Natural killer cell (primary cell): Measurements from ENCODE around the gene PHACTR3. TPM values are rescaled to one million over a fixed set of nuclear protein-coding genes. Genes with fewer than 3 reads are reported as not detected.

Experiments
- ATAC-seq, 3 donors: fragments of 150-1000 bp in 2 of 3; fragments of 200-7000 bp in 1 of 3; cut with Tn5 transposase; 1 replicate in 1 of 3; 2 replicates in 2 of 3; pipeline ENCODE4 v1.10.0; 2021; ENCODE audit warnings: mild to moderate bottlenecking in 2 of 3, moderate library complexity in 2 of 3
- DNase-seq, 2 donors: peaks; one replicate each; pipeline versions ENCODE4 v3.0.0 to v3.0.0-alpha.2; 2013 to 2021; ENCODE audit warnings: mixed read lengths in 1 of 2
- H3K27ac ChIP-seq: one replicate; pipeline ENCODE4 v1.5.1; 2013; ENCODE audit warnings: mild to moderate bottlenecking, low read length
- H3K27me3 ChIP-seq: one replicate; pipeline ENCODE4 v1.6.1; 2013; ENCODE audit warnings: low read length; ENCODE audit not compliant: control insufficient read depth, insufficient read depth
- H3K36me3 ChIP-seq: one replicate; pipeline ENCODE4 v1.6.1; 2013; ENCODE audit warnings: low read length; ENCODE audit not compliant: control insufficient read depth, insufficient read depth
- H3K4me1 ChIP-seq: one replicate; pipeline ENCODE4 v1.6.1; 2013; ENCODE audit warnings: low read length; ENCODE audit not compliant: control insufficient read depth, insufficient read depth
- H3K4me3 ChIP-seq: one replicate; pipeline ENCODE4 v1.5.1; 2013; ENCODE audit warnings: low read length
- H3K9me3 ChIP-seq: one replicate; pipeline ENCODE4 v1.6.1; 2013; ENCODE audit warnings: low read length; ENCODE audit not compliant: control insufficient read depth, insufficient read depth
- H3K27ac Mint-ChIP-seq, 2 donors: one replicate each; pipeline ENCODE4 v1.8.0; 2022; ENCODE audit warnings: mild to moderate bottlenecking in 2 of 2, mixed read lengths in 2 of 2, moderate library complexity in 1 of 2
- H3K27me3 Mint-ChIP-seq, 2 donors: one replicate each; pipeline ENCODE4 v1.8.0; 2022; ENCODE audit warnings: low read depth in 2 of 2, mixed read lengths in 2 of 2
- H3K36me3 Mint-ChIP-seq: one replicate; pipeline ENCODE4 v1.8.0; 2022; ENCODE audit warnings: mixed read lengths
- H3K4me1 Mint-ChIP-seq, 2 donors: one replicate each; pipeline ENCODE4 v1.8.0; 2022; ENCODE audit warnings: mixed read lengths in 2 of 2
- H3K4me3 Mint-ChIP-seq: one replicate; pipeline ENCODE4 v1.8.0; 2022; ENCODE audit warnings: mild to moderate bottlenecking, moderate library complexity, mixed read lengths
- H3K9me3 Mint-ChIP-seq, 2 donors: one replicate each; pipeline ENCODE4 v1.8.0; 2022; ENCODE audit warnings: mixed read lengths in 2 of 2
- WGBS: methylation state at CpG from one replicate; pipeline ENCODE4 v1.1.7; 2013; ENCODE audit warnings: missing lambda C conversion rate; ENCODE audit not compliant: insufficient coverage; 5-methylcytosine and 5-hydroxymethylcytosine counted together
- intact Hi-C: fragments of 100-400 bp; cut with micrococcal nuclease; formaldehyde crosslinking; loops from one replicate; pipeline ENCODE4 v1.14.2; 2022
- total RNA-seq, 4 donors: library from RNA; stranded (reverse); fragments of 120-200 nt in 1 of 4; gene quantifications; one replicate each; pipeline versions ENCODE4 v1.2.3 to v1.2.4, GENCODE V29; 2013 to 2022
- TF ChIP-seq, protein P1 (sequence below): fragments of 200-600 bp; IDR thresholded peaks from one replicate; pipeline ENCODE4 v1.8.0; 2022; ENCODE audit warnings: antibody characterized with exemption

PHACTR3 gene
- total RNA-seq, 3 donors from 2014 or later (not counting 1 experiment from before 2014, with no cell fraction given): not detected

DNA sequence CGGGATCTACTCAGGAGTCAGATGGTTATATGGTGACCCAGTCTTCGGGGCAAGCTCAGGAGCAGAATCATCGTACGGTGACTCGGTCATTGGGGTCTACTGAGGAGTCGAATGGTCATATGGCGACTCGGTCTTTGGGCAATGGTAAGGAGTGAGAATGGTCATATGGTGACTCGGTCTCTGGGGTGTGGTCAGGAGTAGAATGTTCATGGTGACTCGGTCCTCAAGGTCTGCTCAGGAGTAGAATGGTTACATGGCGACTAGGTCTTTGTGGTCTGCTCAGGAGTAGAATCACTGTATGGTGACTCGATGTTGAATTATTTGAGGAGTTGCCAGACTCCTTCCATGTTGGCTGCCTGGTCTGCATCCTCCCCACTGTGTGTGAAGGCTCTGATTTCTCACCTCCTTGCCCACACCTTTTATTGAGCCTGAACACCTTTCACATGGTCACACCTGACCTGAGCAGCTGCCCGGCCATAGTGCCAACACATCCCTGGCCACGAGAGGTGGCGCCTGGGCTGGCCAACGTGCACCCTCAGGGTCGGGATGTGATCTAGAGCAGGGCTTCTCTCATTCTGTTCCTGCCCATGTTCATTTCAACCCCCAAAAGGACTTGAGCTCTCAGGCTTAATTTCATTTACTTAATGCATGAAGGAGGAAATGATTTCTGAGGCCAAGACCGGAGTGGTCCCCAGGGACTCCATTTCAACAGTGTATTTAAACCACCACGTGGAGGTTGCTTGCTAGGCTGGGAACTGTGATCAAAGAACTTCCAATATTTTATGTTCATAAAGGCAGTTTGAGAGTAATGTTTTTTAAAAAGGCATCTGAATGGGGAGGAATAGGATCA is 119.5 kb downstream of the PHACTR3 start:
- Histone ChIP-seq H3K4me1 (peaks cover 12% of the 10 kb centered on the region), H3K36me3 (no peaks in the 10 kb centered on the region), H3K9me3 (no peaks in the 10 kb centered on the region), H3K27ac (no peak overlapping the region), H3K27me3 (no peaks in the 10 kb centered on the region), H3K4me3 (no peak overlapping the region)
- H3K27ac Mint-ChIP-seq: no peak overlapping the region
- ATAC-seq (no peak), DNase-seq (no peak)
- peaks cover 6 to 14% of the 10 kb centered on the region in 2 donors for H3K4me1 Mint-ChIP-seq
- no peaks in the 10 kb centered on the region for H3K36me3 Mint-ChIP-seq
- TF ChIP-seq, protein P1, sequence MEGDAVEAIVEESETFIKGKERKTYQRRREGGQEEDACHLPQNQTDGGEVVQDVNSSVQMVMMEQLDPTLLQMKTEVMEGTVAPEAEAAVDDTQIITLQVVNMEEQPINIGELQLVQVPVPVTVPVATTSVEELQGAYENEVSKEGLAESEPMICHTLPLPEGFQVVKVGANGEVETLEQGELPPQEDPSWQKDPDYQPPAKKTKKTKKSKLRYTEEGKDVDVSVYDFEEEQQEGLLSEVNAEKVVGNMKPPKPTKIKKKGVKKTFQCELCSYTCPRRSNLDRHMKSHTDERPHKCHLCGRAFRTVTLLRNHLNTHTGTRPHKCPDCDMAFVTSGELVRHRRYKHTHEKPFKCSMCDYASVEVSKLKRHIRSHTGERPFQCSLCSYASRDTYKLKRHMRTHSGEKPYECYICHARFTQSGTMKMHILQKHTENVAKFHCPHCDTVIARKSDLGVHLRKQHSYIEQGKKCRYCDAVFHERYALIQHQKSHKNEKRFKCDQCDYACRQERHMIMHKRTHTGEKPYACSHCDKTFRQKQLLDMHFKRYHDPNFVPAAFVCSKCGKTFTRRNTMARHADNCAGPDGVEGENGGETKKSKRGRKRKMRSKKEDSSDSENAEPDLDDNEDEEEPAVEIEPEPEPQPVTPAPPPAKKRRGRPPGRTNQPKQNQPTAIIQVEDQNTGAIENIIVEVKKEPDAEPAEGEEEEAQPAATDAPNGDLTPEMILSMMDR: no peak
- H3K27me3 Mint-ChIP-seq: peaks cover 0 to 6% of the 10 kb centered on the region in 2 donors
- WGBS: 86% methylated on average over 19 of the region's 19 CpGs
- H3K9me3 Mint-ChIP-seq: no peaks in the 10 kb centered on the region
- no peak overlapping the region for H3K4me3 Mint-ChIP-seq
- intact Hi-C loops: no loop called here

DNA sequence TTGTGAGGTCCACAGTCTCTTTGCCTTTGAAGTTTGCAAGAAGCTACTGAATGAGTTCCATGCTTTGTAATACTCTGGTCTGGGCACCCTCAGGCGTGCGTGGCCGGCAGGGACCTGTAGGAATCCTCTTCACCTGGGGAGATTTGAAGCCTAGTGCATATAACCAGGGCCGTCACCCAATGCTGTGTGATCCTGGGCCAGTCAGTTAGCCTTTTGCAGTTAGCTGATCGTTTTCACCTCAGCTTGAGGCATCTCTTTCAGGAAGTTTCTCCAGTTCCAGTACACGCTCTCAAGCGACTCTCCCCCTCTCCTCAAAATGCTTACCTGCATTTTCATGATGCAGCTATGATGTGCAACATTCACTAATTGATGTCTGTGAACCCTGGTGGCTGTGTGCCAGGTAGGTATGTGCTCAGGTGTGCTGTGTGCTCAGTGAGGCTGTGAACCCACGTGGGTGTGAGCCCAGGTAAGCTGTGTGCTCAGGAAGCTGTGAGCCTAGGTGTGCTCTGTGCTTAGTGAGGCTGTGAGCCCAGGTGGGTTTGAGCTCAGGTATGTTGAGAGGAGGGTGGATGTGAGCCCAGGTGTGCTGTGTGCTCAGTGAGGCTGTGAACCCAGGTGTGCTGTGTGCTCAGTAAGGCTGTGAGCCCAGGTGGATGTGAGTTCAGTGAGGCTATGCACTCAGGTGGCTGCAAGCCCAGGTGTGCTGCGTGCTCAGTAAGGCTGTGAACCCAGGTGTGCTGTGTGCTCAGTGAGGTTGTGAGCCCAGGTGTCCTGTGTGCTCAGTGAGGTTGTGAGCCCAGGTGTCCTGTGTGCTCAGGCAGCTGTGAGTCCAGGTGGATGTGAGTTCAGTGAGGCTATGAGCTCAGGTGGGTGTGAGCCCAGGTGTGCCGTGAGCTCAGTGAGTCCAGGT is 120.4 kb downstream of the PHACTR3 start:
- H3K4me1 ChIP-seq: peaks cover 12% of the 10 kb centered on the region
- Mint-ChIP-seq H3K4me3 (no peak overlapping the region), H3K4me1 (peaks cover 6 to 14% of the 10 kb centered on the region in 2 donors), H3K27me3 (peaks cover 0 to 9% of the 10 kb centered on the region in 2 donors), H3K36me3 (no peaks in the 10 kb centered on the region), H3K27ac (no peak overlapping the region), H3K9me3 (no peaks in the 10 kb centered on the region)
- TF ChIP-seq, protein P1: no peak
- no peak overlapping the region for H3K4me3 ChIP-seq
- H3K9me3 ChIP-seq: no peaks in the 10 kb centered on the region
- no peaks in the 10 kb centered on the region for H3K27me3 ChIP-seq
- no peaks in the 10 kb centered on the region for H3K36me3 ChIP-seq
- H3K27ac ChIP-seq: no peak overlapping the region
- WGBS: 53% methylated on average over 10 of the region's 10 CpGs
- DNase-seq (no peak), ATAC-seq (no peak)
- intact Hi-C loops: no loop called here

DNA sequence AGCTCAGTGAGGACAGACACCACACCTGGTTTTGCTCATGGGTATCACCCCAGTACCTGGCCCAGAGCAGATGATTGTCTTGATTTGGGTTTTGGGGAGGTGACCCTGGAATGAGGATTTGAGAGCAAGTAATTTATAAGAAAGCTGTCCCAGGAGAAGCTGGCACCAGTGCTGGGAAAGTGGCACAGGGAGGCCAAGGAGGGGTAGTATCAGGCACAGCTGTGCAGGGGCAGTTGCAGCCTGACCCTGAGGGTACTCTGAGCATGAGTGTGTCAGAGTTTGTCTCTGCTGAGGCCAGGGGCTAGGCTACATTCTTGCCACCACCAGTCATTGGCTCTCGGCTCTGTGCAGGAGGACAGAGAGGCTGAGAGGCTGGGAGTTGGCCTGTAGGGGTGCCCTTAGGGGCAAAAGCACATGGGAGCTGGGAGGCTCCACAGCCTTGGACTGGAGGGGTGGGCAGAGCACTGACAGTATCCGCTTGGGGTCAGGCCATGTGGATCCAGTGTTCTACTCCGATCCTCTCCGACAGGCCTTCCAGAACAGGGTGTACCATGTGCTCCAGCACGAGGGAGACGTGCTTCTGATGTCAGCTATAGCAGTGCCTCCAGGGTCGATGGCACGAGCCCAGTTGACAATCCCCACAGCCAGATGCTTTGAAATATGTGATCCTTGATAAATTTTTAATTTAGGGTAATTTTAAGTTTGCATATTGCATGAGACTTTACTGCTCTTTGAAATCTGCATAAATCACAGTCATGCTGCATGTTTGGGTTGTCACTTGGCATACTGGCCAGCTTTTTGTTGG is 121.3 kb downstream of the PHACTR3 start:
- H3K36me3 Mint-ChIP-seq: no peaks in the 10 kb centered on the region
- intact Hi-C loops: no loop called here
- H3K27me3 ChIP-seq: no peaks in the 10 kb centered on the region
- no peaks in the 10 kb centered on the region for H3K9me3 Mint-ChIP-seq
- no peak overlapping the region for H3K27ac Mint-ChIP-seq
- no peak for ATAC-seq
- H3K4me1 Mint-ChIP-seq: peaks cover 6 to 14% of the 10 kb centered on the region in 2 donors
- H3K4me3 ChIP-seq: no peak overlapping the region
- no peak overlapping the region for H3K4me3 Mint-ChIP-seq
- peaks cover 0 to 9% of the 10 kb centered on the region in 2 donors for H3K27me3 Mint-ChIP-seq
- WGBS: 90% methylated on average over 8 of the region's 8 CpGs
- TF ChIP-seq, protein P1: no peak
- no peak for DNase-seq
- H3K27ac ChIP-seq: no peak overlapping the region
- H3K36me3 ChIP-seq: no peaks in the 10 kb centered on the region
- H3K9me3 ChIP-seq: no peaks in the 10 kb centered on the region
- H3K4me1 ChIP-seq: peaks cover 12% of the 10 kb centered on the region
